ENCODE data around the gene EPAS1. TPM values are rescaled to one million over a fixed set of nuclear protein-coding genes. Genes with fewer than 3 reads are reported as not detected.

Gene EPAS1
- total and polyA plus RNA-seq, 2 of the 8 experiments (the other 6 are each of a cell fraction or from before 2014, with no cell fraction given) = 2.0 to 4.9 TPM

- no peak for TF ChIP-seq ATF3 (IDR thresholded peaks at IDR 0.05; ENCODE audit: insufficient read depth, low read depth, low read length)
- TF ChIP-seq TAF7 (optimal IDR thresholded peaks at IDR 0.05; ENCODE audit: borderline replicate concordance, low read depth, low read length) = no peak
- no peak for TF ChIP-seq SAP30 (IDR thresholded peaks at IDR 0.05; ENCODE audit: insufficient read depth, insufficient replicate concordance, low read length)
These were observed 11.4 kb downstream of the EPAS1 start (continued) for GRCh38 chr2:46308629-46309028.
